Muscle layer of duodenum (tissue), 2 donors: ENCODE measurements around the gene MAT1A.
"Not testable (repeated sequence)": the region's sequence is repeated elsewhere in the genome, so short reads cannot be mapped to it uniquely, and the experiment has no call there.

ENCODE experiments used
- H3K27ac ChIP-seq: one replicate; pipeline ENCODE4 v1.7.0; 2013; ENCODE audit warnings: mild to moderate bottlenecking, low read length
- H3K27me3 ChIP-seq: one replicate; pipeline ENCODE4 v1.7.0; 2013; ENCODE audit warnings: low read depth, mild to moderate bottlenecking, control low read depth, low read length
- H3K36me3 ChIP-seq, 2 donors: one replicate each; pipeline ENCODE4 v1.7.0; 2013; ENCODE audit warnings: low read length in 2 of 2, control low read depth in 1 of 2, mild to moderate bottlenecking in 1 of 2; ENCODE audit not compliant: insufficient read depth in 2 of 2, control insufficient read depth in 1 of 2
- H3K4me1 ChIP-seq, 2 donors: one replicate each; pipeline ENCODE4 v1.7.0; 2013; ENCODE audit warnings: low read length in 2 of 2, mild to moderate bottlenecking in 2 of 2, control low read depth in 1 of 2, moderate library complexity in 1 of 2; ENCODE audit not compliant: insufficient read depth in 2 of 2, control insufficient read depth in 1 of 2
- H3K4me3 ChIP-seq, 2 donors: one replicate each; pipeline ENCODE4 v1.7.0; 2013; ENCODE audit warnings: low read length in 2 of 2, low read depth in 1 of 2, mild to moderate bottlenecking in 1 of 2
- H3K9me3 ChIP-seq, 2 donors: one replicate each; pipeline ENCODE4 v1.7.0; 2013; ENCODE audit warnings: low read length in 2 of 2, control low read depth in 1 of 2, mild to moderate bottlenecking in 1 of 2; ENCODE audit not compliant: control insufficient read depth in 1 of 2
- donor health status: healthy.

The MAT1A gene

DNA sequence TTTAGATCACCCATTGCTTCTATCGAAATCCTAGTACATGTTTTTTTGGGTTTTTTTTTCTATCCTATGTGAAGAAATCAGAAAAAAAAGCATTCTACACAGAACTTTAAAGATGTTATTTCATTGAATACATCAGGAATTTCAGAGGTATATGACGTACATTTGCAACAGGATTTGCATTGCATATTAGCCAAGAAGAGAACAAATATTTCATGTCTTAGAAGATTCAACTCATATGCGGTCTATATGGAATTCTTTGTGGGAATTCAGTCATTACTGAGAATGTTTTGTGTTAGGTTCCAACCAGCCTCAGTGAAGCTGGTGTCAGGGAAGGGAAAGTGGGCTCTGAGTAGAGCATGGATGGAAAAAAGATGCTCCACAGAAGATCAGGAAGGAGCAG lies 45.1 kb downstream of the MAT1A start:
- not testable (repeated sequence) for H3K27me3 ChIP-seq, H3K27ac ChIP-seq, H3K36me3 ChIP-seq, H3K9me3 ChIP-seq, H3K4me3 ChIP-seq, H3K4me1 ChIP-seq

DNA sequence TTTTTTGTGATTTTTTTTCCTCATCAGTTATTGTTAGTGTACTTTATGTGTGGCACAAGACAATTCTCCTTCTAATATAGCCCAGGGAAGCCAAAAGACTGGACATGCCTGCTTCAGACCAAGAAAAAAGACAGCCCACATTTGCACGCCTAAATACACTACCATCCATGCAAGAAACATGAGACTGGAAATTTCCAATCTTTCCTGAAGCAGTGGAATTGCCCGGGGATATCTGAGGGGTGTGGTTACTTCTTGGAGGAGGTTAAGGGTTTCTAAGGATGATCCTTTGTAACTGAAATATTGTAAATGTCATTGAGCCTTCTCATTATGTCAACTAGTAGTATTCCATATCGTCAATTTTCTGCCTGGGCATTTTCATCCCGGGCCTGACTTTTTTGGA lies 47.1 kb downstream of the MAT1A start:
- H3K9me3 ChIP-seq, H3K36me3 ChIP-seq, H3K27ac ChIP-seq, H3K4me1 ChIP-seq, H3K4me3 ChIP-seq, H3K27me3 ChIP-seq: not testable (repeated sequence)

DNA sequence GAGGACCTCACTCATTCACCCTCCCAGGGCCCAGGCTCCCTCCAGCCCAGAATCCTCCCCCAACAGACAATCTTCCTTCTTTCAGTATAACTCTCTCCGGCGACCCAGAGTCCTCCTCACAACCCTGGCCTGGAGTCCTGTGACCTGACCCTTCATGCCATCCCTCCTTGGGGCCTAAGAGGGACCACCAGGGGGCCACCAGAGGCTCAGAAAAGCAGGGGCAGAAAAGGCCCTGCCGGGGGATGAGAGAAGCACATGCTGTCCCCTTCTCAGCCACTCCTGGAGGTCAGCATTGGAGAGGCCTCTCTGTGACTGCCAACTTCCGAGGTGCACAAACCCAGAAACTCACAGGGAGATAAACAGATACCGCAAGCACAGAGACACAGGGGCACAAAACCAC lies 53.0 kb downstream of the MAT1A start:
- H3K36me3 ChIP-seq, H3K27me3 ChIP-seq, H3K9me3 ChIP-seq, H3K4me3 ChIP-seq, H3K27ac ChIP-seq, H3K4me1 ChIP-seq: not testable (repeated sequence)

DNA sequence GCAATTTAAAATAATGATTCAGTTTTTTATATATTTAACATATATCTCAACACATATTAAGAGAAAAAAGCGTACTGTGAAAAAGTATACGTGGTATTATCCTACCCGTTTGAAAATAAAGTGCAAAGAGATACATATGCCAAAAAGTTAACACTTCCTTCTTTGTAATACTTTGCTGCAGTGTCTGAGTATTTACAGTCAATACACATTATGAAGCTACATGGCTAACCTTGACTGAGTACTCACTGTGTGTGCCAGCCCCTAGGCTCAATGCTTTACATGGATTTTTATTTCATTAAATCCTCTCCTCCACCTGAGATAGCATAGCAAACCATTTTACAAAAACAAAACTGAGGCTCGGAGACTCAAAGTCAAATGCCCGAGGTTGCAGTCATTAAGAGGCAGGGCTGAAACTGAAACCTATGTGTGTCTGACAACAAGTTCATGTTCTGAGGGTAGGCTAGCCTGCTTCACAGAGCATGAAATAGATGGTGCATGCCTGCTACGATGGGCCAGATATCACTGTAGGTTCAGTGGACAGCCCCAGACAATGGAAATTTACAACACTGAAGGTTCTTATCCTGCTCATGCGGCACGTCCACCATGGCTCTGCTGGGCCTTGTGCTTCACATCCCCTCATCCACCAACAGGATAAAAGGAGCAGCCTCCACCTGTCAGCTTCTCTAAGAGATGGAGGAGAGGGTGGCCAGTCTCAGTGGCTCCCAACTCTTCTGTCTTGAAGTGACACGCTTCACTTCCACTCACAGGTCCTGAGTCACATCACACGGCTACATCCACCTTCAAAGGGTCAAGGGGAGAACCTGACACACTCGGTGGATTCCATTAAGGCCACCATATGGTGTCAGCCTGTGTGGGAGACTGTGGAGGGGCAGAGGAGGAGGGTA lies 54.9 kb downstream of the MAT1A start:
- H3K27ac ChIP-seq, H3K4me1 ChIP-seq, H3K9me3 ChIP-seq, H3K27me3 ChIP-seq, H3K36me3 ChIP-seq, H3K4me3 ChIP-seq: not testable (repeated sequence)

DNA sequence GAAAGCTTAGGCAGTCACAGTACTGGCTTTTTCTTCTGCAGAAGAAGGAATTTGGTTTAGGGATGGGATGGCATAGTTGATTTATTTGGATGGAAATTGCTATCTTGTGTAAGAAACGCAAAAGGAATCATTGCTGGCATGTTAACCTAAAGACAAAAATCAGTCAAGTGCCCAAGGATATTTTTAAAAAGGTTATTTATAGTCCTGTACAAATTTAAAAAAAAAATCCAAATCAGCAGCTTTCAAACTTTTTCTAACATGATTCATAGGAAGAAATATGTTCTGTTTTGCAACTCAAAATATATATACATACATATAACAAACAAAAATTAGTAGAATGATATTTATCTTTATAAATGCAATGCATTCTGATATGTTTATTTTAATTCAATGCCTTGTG lies 55.6 kb downstream of the MAT1A start:
- H3K27me3 ChIP-seq, H3K36me3 ChIP-seq: not testable (repeated sequence)

DNA sequence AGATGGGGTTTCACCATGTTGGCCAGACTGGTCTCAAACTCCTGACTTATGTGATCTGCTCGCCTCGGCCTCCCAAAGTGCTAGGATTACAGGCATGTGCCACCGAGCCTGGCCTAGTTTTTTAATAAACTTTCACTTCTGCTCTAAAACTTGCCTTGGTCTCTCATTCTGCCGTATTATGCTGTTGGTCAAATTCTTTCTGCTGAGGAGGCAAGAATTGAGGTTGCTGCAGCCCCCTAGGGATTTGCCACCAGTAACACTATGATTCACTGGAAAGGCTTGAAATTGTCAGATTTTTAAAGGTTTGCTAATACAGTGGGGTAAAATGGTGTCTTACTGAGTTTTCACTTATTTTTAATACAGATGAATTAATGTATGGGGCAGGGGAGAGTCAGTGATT lies 62.7 kb downstream of the MAT1A start:
- H3K4me1 ChIP-seq, H3K36me3 ChIP-seq, H3K27me3 ChIP-seq, H3K4me3 ChIP-seq, H3K9me3 ChIP-seq, H3K27ac ChIP-seq: not testable (repeated sequence)

More for the DNA sequence above, 55.6 kb downstream of the MAT1A start:
- H3K27ac ChIP-seq, H3K9me3 ChIP-seq, H3K4me1 ChIP-seq, H3K4me3 ChIP-seq: not testable (repeated sequence)

DNA sequence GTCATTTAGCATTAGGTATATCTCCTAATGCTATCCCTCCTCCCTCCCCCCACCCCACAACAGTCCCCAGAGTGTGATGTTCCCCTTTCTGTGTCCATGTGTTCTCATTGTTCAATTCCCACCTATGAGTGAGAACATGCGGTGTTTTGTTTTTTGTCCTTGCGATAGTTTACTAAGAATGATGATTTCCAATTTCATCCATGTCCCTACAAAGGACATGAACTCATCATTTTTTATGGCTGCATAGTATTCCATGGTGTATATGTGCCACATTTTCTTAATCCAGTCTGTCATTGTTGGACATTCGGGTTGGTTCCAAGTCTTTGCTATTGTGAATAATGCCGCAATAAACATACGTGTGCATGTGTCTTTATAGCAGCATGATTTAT lies 66.4 kb downstream of the MAT1A start:
- not testable (repeated sequence) for H3K9me3 ChIP-seq, H3K27me3 ChIP-seq, H3K36me3 ChIP-seq, H3K27ac ChIP-seq, H3K4me1 ChIP-seq, H3K4me3 ChIP-seq
